Parathyroid adenoma (tissue), 2 donors: ENCODE results near the gene SMARCA4.

Experiments
- H2AFZ ChIP-seq: fragments of 300-600 bp; sonication (generic); one replicate; pipeline ENCODE4 v1.7.0; 2017; ENCODE audit warnings: antibody characterized with exemption, mild to moderate bottlenecking
- H3K27ac ChIP-seq: fragments of 300-600 bp; sonication (generic); one replicate; pipeline ENCODE4 v1.7.0; 2017
- H3K27me3 ChIP-seq: fragments of 300-600 bp; sonication (generic); one replicate; pipeline ENCODE4 v1.7.0; 2017; ENCODE audit warnings: low read length; ENCODE audit not compliant: control insufficient read depth, insufficient read depth
- H3K36me3 ChIP-seq: fragments of 300-600 bp; sonication (generic); one replicate; pipeline ENCODE4 v1.7.0; 2017; ENCODE audit warnings: low read length; ENCODE audit not compliant: control insufficient read depth, insufficient read depth
- H3K4me1 ChIP-seq: fragments of 300-600 bp; sonication (generic); one replicate; pipeline ENCODE4 v1.7.0; 2017; ENCODE audit warnings: control low read depth
- H3K4me2 ChIP-seq: fragments of 300-600 bp; sonication (generic); one replicate; pipeline ENCODE4 v1.7.0; 2017; ENCODE audit warnings: low read length
- H3K4me3 ChIP-seq: fragments of 300-600 bp; sonication (generic); one replicate; pipeline ENCODE4 v1.7.0; 2017; ENCODE audit warnings: low read depth, low read length
- H3K79me2 ChIP-seq: fragments of 300-600 bp; sonication (generic); one replicate; pipeline ENCODE4 v1.7.0; 2017; ENCODE audit warnings: control low read depth
- H3K9ac ChIP-seq: fragments of 300-600 bp; sonication (generic); one replicate; pipeline ENCODE4 v1.7.0; 2017; ENCODE audit warnings: mild to moderate bottlenecking
- H3K9me3 ChIP-seq: fragments of 300-600 bp; sonication (generic); one replicate; pipeline ENCODE4 v1.7.0; 2017; ENCODE audit warnings: low read length; ENCODE audit not compliant: control insufficient read depth
- TF ChIP-seq, protein P1 (sequence below): fragments of 300-600 bp; sonication (generic); IDR thresholded peaks from one replicate; pipeline ENCODE4 v1.7.0; 2017; ENCODE audit warnings: antibody characterized with exemption, mild to moderate bottlenecking
- donor health status: primary hyperparathyroidism.

The SMARCA4 gene

GRCh38 chr19:10960314-10961072 lies at the start of gene SMARCA4:
Gene SMARCA4 (plus strand): TSS chr19:10961030. CDS start chr19:10984152, 23,122 bp downstream.
- TF ChIP-seq, protein P1, sequence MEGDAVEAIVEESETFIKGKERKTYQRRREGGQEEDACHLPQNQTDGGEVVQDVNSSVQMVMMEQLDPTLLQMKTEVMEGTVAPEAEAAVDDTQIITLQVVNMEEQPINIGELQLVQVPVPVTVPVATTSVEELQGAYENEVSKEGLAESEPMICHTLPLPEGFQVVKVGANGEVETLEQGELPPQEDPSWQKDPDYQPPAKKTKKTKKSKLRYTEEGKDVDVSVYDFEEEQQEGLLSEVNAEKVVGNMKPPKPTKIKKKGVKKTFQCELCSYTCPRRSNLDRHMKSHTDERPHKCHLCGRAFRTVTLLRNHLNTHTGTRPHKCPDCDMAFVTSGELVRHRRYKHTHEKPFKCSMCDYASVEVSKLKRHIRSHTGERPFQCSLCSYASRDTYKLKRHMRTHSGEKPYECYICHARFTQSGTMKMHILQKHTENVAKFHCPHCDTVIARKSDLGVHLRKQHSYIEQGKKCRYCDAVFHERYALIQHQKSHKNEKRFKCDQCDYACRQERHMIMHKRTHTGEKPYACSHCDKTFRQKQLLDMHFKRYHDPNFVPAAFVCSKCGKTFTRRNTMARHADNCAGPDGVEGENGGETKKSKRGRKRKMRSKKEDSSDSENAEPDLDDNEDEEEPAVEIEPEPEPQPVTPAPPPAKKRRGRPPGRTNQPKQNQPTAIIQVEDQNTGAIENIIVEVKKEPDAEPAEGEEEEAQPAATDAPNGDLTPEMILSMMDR, result no peak

GRCh38 chr19:10911579-10912363 lies 49.1 kb upstream of the SMARCA4 start:
- Histone ChIP-seq H3K4me3 (no peak overlapping the region), H3K4me1 (no peaks in the 10 kb centered on the region), H3K9me3 (no peaks in the 10 kb centered on the region), H3K9ac (no peak overlapping the region), H3K27me3 (no peaks in the 10 kb centered on the region), H2AFZ (no peak overlapping the region), H3K27ac (no peak overlapping the region), H3K4me2 (no peak overlapping the region), H3K79me2 (peaks cover 4% of the 10 kb centered on the region), H3K36me3 (no peaks in the 10 kb centered on the region)
- TF ChIP-seq, protein P1, result no peak

More at GRCh38 chr19:10960314-10961072, at the start of gene SMARCA4:
- Histone ChIP-seq H3K27me3 (no peaks in the 10 kb centered on the region), H3K4me1 (peaks cover 8% of the 10 kb centered on the region), H3K9me3 (no peaks in the 10 kb centered on the region), H3K27ac (peak within 1 kb of the TSS; percentile 95), H3K36me3 (no peaks in the 10 kb centered on the region), H3K79me2 (peaks cover 37% of the 10 kb centered on the region), H3K4me2 (peak within 1 kb of the TSS; percentile 97), H2AFZ (peak within 1 kb of the TSS; percentile 96), H3K4me3 (peak within 1 kb of the TSS; percentile 85), H3K9ac (peak within 1 kb of the TSS; percentile 41)

DNA sequence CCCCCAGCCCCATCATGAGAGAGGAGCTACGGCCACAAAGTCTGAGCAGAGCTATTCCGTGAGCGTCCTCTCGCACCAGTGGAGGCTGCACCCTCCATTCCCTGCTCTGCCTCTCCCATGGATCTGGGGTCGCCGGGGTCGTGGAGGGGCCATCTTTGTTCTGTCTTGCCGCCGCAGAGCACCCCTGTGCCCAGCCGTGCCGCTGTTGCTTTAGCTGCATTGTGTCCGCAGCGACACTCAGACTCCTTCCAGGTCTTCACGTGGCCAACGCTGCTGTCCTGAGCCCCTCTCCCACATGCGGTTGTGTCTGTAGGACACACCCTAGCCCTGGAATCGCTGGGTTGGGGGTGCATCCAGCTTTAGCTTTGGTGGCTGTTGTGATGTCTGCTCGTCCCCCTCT lies 48.2 kb upstream of the SMARCA4 start:
- H3K79me2 ChIP-seq, result peaks cover 4% of the 10 kb centered on the region
- no peak overlapping the region for H3K4me2 ChIP-seq
- no peaks in the 10 kb centered on the region for H3K36me3 ChIP-seq
- no peak overlapping the region for H3K9ac ChIP-seq
- H2AFZ ChIP-seq, result no peak overlapping the region
- H3K9me3 ChIP-seq, result no peaks in the 10 kb centered on the region
- no peak overlapping the region for H3K27ac ChIP-seq
- H3K27me3 ChIP-seq, result no peaks in the 10 kb centered on the region
- no peak overlapping the region for H3K4me3 ChIP-seq
- TF ChIP-seq, protein P1, result no peak
- H3K4me1 ChIP-seq, result no peaks in the 10 kb centered on the region

DNA sequence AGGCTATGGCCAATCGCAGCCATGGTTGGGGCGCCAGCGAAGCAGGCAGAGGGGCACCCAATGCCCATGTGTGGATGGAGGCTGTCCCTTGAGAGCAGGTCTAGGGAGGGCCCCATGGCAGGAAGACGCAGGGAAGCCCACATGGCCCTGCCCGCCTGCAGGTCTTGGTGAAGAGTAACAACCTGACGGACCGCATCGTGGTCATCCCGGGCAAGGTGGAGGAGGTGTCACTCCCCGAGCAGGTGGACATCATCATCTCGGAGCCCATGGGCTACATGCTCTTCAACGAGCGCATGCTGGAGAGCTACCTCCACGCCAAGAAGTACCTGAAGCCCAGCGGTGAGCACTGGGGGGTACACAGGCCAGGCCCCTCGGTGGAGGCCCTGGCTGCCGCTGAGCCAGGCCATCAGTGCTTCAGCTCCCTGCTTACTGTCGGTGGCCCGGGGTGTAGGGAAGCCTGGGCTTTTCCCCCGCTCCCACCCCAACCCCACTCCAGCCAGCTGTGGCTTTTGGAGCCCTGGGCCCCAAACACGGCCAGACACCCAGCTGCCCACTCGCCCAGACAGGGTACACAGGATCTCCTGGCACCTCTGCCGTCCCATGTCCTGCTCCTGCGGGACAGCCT lies 47.0 kb upstream of the SMARCA4 start:
- Histone ChIP-seq H3K79me2 (peaks cover 2% of the 10 kb centered on the region), H2AFZ (no peak overlapping the region), H3K27me3 (no peaks in the 10 kb centered on the region), H3K9me3 (no peaks in the 10 kb centered on the region), H3K4me1 (no peaks in the 10 kb centered on the region), H3K36me3 (no peaks in the 10 kb centered on the region), H3K9ac (no peak overlapping the region), H3K4me2 (no peak overlapping the region), H3K27ac (no peak overlapping the region), H3K4me3 (no peak overlapping the region)
- TF ChIP-seq, protein P1, result no peak
